SK-N-DZ (cell line): ENCODE measurements around the gene EGFR.

Experiments used
- DNase-seq: peaks from one replicate; pipeline ENCODE4 v3.0.0-alpha.2; 2015; ENCODE audit warnings: low spot score

Gene EGFR

DNA sequence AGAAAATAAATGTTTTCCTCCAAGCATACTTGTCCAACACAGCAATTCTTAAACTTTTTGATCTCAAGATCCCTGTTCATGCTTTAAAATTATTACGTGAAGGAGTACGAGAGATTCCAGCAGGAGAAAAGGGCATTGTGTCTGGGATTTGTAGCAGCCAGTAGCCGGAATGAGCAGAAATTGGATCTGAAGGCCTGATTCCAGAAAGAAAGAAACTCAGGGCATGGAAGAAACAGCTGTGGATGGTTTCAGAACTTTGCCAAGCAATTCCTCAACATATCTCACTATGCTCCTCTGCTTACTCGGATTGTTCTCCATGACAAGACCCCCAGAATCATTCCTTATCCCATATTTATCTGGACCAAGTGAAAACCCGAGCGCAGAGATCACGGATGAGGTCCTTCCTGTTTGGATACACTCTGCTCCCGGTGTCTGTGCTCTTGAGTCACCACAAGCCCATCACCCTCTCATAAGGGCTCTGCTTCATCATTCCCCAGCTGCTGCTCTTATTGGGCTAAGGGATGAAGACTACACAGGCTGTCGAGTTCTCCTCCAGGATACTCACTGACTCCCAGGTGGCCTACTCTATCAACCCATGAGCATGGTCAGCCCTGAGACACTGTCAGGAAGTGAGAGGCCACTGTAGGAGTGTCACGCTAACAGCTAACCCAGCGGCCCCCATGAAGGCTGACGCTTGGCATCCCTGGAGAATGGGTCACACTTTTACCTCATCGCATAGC, 225.4 kb downstream of the EGFR start:
- no peak for DNase-seq

DNA sequence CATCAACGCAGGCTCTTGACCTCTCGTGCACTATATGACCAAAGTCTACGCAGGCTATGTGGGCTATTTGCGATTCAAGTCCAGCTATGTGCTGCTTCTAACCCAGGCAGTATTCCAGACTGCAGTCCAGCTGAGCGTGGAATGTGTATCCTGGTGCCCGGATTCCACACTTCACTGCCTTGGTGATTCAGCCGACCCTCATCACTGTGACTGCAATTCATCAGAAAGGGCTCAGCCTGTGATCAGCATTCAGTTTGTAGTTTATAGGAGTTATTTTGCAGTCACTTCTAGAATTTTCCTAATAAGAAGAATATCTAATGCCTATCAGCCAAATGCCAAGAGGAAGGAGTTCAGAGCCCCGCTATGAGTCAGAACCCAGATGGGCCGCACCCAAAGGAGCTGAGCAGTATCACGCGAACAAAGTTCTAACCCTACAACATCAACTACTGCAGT, 226.5 kb downstream of the EGFR start:
- no peak for DNase-seq

DNA sequence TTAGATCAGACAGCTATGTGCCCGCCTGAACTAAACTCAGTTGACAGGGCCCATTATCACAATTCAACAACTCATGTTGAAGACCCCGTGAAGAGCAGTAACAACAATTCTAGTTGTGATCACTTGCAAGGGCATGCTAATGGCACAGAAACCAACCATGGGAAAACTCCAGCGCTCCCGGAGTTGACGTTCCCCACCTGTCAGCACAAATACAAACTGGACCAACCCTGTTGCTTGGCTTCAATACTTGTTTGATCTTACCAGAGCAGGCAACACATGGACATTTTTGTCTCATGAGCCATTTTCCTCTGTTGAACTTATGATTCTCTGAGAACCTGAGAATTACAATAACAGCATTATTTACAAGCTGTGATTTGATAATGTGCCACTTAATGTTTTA, 227.4 kb downstream of the EGFR start:
- no peak for DNase-seq

DNA sequence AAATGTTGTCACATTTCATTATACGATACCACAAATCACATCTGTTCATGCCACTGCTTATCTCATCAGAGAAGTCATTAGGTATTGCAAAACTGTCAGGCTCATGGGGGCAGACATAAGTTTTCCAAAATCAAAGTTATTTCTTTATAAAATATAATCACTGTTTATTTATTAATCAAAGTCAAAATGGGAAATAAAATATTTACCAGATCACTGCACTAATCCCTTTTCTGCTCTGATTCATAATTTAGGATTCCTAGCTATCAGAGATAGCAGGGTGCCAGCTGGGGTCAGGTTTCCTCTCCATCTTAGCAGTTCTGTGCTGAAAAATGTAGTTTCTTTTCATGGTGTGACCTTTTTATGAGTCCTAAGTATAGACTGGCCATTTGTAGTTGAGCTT, 228.6 kb downstream of the EGFR start:
- DNase-seq = no peak

DNA sequence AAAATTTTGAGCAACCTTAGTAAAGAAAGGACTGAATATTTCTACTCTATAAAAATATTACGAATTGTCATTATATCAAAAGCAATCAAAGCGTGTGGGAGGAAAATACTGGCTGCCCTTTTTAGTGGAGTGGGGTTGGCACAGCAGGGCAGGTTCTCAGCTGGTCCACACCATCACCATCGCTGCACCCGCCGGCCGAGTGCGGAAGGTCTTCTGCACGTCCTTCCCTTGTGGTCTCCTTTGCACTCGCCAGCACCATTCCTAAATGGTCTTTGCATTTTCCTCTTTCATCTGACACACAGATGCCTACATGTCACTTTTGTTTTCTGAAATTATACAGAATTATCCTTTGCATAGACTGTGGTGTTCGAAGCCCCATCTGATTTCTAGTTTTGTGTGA, 229.7 kb downstream of the EGFR start:
- no peak for DNase-seq

DNA sequence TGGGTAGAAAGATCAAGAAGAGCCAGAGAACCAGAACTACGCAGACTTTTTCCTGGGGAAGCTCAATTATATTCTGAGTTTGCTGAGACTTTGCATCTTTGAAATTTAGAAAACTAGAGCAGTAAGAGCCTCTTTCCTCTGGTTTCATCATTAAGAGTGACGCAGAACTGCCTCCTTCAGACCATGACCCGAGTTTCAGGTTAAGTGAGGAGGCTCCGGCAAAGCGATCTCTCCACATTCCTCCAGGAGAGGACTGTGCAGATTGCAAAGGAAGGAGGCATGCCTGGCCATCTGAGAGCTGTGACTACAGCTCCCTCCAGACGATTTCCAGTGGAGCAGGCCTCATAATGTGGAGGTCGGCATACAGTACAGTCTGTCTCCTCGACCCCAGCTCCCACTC, 230.5 kb downstream of the EGFR start:
- DNase-seq = no peak

DNA sequence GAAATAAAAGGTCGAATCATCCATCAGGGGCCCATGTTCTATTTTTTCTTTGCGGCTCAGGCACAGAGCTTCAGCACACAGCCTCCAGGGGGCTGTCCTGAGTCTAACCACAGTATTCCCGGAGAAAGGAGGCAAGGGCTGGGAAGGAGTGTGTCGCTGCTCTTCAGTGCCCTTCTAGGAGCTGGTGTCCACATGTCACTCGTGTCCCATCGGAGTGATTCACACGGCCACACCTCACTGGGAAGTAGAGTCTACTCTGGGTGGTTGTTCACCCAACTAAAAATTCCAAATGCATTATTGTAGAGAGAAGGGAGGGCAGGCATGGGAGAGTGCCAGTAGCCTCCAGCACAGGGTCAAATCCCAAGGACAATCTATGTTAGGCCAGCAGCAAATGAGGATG, 231.5 kb downstream of the EGFR start:
- DNase-seq = no peak

DNA sequence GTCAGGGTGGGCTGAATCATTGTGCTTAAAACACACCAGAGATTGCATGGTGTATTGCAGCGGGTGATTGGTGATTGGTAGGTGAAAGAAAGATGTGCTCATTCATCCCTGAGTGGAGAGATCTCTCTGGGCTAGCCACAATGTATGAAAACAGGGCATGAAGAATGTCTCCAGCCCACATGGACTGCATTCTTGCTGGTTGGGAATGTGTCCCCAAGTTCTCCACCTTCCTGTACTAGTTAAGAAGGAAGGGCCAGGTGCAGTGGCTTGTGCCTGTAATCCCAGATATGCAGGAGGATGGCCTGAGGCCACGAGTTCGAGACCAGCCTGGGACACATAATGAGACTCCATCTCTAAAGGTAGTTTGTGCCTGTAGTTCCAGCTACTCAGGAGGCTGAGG, 232.5 kb downstream of the EGFR start:
- DNase-seq = no peak

DNA sequence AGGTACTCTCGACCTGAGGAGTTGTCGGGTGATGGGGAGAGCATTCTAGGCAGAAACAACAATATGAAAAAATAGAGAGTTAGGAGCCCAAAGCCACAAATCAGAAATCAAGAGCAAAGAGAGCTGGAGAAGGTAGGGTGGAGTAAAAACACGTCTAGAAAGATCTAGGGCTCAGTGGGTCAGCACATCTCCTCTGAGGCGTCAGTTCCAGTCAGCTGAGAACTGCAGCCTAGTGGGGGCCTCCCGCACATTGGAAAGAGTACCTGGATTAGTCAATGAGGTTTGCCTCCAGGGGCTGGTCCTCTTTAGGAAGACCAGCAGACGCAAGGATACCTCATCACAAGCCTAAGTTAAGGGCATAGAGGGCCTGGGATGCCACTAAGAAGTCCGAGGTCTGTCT, 233.1 kb downstream of the EGFR start:
- no peak for DNase-seq

DNA sequence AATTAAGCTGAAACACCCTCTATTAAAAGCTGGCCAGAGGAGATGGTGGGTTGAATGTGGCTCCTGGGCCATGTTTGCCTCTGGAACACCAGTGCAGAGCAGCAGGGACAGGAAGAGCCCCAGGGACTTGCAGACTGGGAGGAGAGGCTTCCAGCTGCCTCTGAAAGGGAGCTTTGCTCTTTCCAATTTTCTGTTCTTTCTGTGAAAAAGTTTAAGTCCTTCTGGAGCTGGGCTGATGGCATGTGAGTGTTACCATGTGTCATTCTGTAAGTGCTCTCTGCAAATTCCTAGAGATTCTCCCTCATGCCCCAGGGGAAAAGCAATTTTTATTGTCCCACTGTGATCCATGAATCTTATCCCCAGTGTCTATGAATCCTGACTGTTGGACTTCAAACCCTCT, 233.6 kb downstream of the EGFR start:
- no peak for DNase-seq

DNA sequence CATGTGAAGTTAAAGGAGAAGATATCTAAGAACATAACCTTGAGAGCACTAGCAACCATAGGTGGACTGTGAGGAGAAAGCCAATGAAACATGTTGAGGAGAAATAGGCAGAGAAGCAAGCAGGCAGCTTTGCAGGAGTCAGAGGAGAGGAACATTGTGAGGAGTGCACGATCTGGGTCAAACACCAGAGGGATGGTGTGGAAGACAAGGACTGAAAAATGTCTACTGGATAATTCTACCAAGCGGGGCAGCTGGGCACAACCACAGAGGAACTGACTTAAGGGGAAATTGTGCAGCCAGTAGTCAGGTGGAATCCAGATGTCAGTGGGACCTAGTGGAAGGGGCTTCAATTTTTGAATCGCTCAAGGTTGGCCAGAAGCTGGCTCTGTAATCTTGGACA, 234.4 kb downstream of the EGFR start:
- no peak for DNase-seq

DNA sequence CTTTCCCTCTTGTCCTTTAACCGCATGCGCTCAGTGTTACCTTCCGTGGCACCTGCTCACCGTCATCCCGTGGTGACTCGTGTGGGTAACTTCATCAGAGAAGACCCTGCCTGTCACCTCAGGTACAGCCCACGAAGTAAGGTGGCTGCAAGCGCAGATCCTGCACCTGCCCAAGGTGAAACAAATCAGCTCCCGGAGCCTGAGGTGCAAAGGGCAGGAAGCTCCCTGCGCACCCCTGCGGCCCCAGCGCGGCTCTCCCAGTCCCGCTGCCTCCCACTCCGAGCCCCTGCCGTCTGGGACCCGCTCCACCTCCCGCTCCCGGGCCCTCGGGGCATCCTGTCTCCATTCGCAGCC, 235.4 kb downstream of the EGFR start:
- DNase-seq = no peak

DNA sequence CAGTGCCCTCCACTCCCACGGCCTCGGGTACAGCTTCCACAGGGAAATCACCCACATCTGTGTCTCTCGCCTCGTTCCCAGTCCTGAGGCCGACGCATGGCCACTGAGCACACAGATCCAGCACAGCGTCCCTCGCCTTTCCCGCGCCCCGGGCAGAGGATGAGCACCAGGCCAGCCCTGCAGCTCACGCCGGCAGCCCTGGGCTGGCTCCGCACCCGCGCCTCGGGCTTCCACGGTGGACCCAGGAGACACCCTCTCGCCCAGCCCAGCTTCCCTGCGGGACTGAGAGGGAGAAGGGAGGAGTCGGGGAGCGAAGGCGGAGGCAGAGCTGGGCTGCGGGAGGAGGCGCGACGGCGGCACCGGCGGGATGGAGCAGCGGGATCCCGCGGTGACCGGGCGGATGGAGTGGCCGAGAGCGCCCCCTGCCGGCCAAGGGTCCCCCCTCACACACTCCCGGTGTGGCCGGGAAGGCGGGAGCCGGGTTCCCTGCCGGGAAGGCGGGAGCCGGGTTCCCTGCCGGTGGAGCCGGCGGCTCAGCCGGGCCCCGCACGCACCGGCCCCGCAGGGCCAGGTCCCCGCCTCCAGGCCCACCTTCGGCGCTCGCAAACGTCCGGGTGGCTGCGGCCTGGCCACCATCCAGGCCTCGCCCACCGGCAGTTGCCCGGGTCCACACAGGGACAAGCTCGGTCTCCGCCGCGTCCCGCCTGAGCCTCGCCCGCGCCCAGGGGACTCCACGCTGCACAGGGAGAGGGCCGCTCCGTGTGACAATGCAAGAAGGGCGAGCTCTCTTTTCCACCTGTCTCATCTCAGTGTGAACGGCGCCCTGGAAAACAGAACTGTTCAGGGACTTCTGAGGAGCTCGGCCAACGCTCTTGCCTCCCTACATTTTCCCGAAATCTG, 236.0 kb downstream of the EGFR start:
- DNase-seq = peak; percentile 81

DNA sequence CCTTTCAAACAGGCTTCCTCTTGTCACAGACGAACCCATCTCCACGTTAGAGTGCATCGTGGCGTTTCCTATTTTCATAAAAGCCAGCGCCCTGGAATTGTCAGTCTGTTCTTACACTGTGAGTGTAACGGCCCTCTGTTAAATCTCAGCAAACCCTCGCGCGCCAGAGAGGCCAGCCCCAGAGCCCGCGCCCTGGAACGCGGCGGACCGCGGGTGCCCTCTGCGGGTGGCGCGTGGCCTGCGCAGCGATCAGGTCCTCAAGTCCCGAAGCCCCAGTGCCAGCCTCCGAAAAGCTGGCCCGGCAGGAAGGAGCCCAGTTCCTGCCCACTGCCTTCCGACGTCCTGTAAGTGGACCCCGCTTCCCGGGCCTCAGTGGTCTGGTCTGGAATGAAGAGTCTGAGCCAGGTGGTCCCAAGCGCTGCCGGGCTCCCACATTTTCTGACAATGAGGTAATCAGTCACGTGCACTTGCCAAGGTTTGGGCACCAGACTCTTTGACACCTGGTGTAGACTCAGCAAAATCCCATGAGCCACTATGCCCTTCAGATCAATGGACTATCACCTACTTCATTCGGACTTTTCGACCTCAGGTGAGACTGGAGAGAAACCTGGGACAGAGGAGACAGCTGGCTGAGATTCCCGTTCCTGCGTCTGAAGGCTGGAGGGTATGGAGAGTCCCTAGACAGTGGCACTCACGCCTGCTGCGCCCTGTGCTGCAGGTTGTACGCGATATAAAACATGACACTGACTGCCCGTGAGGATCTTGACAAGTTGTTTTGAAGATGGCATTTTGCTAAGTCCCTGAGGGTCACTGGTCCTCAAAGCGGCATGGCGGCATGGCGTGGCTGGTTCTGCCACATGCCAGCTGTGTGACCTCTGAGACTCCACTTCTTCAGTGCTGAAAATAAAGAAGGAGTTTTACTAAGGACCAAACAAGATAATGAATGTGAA, 237.0 kb downstream of the EGFR start:
- peak; percentile 79 for DNase-seq

DNA sequence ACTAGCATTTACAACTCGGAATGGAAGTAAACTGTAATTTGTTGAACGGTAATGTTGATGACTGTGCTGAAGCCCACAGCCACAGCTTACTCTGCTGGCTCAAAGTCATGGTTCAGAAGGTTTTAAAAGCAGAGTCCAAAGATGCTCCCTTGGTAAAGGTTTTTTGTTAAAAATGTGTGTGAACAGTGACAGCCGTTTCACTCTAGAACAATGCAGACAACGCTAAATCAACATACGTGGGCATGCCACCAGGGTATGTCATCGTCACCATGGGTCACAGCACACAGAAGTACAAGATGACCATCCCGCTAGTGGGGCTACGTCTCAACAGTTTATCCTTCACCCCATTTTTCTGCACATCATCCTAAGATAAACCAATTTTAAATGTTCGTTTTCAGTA, 239.8 kb downstream of the EGFR start:
- DNase-seq = no peak

DNA sequence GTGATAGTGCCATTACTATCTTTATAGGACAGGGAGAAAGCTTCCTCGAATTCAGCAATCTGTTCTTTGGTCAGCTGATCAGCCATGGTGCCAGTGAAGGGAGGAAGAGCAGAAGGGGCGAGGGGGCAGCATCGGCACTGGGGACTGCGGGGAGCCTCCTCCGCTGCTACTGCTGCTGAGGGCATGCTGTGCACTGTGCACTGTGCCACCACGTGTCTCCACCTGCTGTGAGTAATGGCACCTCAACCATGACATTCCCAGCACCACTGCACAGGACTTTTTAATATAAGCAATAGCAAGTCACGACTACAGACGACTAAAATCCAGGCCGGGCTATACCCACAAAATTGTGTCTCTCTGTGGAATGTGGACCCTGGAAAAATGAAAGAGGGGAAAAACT, 241.4 kb downstream of the EGFR start:
- DNase-seq = no peak

DNA sequence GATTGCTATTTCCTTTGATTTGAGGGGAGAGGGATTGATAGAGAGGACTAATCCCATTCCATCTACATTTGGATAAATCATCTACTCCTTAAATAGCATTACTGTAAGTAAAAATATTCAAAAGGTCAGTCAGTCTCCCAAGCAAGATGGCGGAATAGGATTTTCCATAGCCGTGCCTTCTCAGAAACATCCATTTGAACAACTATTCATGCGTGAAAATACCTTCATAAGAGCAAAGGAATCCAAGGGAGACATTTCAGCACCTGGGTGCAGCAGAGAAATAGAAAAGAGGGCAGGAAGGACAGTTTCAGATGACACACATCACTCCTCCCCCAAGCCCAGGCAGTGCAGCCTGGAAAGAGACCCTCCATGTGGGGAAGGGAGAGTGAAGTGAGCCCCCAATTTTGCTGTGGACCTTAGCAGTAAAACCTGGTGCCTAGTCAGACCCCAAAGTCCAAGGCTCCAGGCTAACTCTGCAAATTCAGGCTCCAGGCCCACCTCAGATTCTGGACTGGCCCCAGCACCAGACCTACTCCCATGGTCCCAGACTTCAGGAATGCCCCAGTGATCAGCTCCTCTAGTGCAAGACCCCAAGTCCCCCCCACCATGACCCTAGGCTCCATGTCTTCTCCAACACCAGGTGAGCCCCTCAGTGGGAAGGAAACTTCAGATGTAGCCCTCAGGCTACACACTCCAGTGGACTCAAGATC, 242.0 kb downstream of the EGFR start:
- DNase-seq = no peak
